Measurements from ENCODE around the gene LRRC63.

GRCh38 chr13:46297361-46297811 is 85.7 kb downstream of the LRRC63 start:
- TF ChIP-seq CTCF (conservative IDR thresholded peaks at IDR 0.05 in 1 of 2, IDR thresholded peaks at IDR 0.05 in 1 of 2; ENCODE audit: low read depth in 1 of 2, low read length in 2 of 2) = no peak
- TF ChIP-seq EZH2 (IDR thresholded peaks at IDR 0.05; ENCODE audit: low read length, missing control alignments) = no peak
